Suppressor macrophage treated with lipopolysaccharide for 1 hour (primary cell): ENCODE measurements around the gene SARDH.
A peak's percentile ranks its signal among the peaks of the same experiment; 100 is the strongest.

Experiments
- DNase-seq, 3 donors: peaks; one replicate each; pipeline ENCODE4 v3.0.0-alpha.2; 2020 to 2022

Gene SARDH

GRCh38 chr9:133731876-133732638, 6.1 kb downstream of the SARDH start:
- peak; percentile 26 to 41 (median 39) for DNase-seq

- DNase-seq, result no peak
Measured at GRCh38 chr9:133730994-133731715, 7.0 kb downstream of the SARDH start.

GRCh38 chr9:133729617-133730281, 8.4 kb downstream of the SARDH start:
- DNase-seq, result no peak

GRCh38 chr9:133728856-133729616, 9.1 kb downstream of the SARDH start:
- no peak for DNase-seq

- no peak for DNase-seq
Measured at GRCh38 chr9:133727876-133728441, 10.2 kb downstream of the SARDH start.

- DNase-seq, result no peak
Measured at GRCh38 chr9:133727277-133727875, 10.8 kb downstream of the SARDH start.

- peak; percentile 32 to 53 (median 35) for DNase-seq
Measured at GRCh38 chr9:133726401-133727276, 11.5 kb downstream of the SARDH start.

- DNase-seq, result no peak
Measured at GRCh38 chr9:133725886-133726285, 12.3 kb downstream of the SARDH start.

- peak in 1 of 3 donors; percentile 17 for DNase-seq
Measured at GRCh38 chr9:133718563-133719315, 19.4 kb downstream of the SARDH start.

GRCh38 chr9:133717113-133718031, 20.8 kb downstream of the SARDH start:
- DNase-seq, result no peak

- DNase-seq, result no peak
Measured at GRCh38 chr9:133716564-133717112, 21.5 kb downstream of the SARDH start.

- peak; percentile 19 to 31 (median 28) for DNase-seq
Measured at GRCh38 chr9:133715866-133716563, 22.1 kb downstream of the SARDH start.

GRCh38 chr9:133715295-133715865, 22.8 kb downstream of the SARDH start:
- DNase-seq, result no peak

- no peak for DNase-seq
Measured at GRCh38 chr9:133714606-133715294, 23.4 kb downstream of the SARDH start.

- DNase-seq, result no peak
Measured at GRCh38 chr9:133713960-133714495, 24.1 kb downstream of the SARDH start.

- DNase-seq, result no peak
Measured at GRCh38 chr9:133713150-133713959, 24.8 kb downstream of the SARDH start.
